Hepatocyte (in vitro differentiated cells): ENCODE results near the gene IDUA. TPM values are rescaled to one million over a fixed set of nuclear protein-coding genes. Genes with fewer than 3 reads are reported as not detected.
"Not testable (repeated sequence)": the region's sequence is repeated elsewhere in the genome, so short reads cannot be mapped to it uniquely, and the experiment has no call there.

Source experiments
- DNase-seq: peaks from one replicate; pipeline ENCODE4 v3.0.0-alpha.2; 2016; ENCODE audit warnings: low spot score
- H2AFZ ChIP-seq: fragments of 200-600 bp; sonication (generic); 2 replicates; pipeline ENCODE4 v1.6.0; 2016; ENCODE audit warnings: antibody characterized with exemption, mild to moderate bottlenecking
- H3K27ac ChIP-seq: fragments of 200-600 bp; sonication (generic); 2 replicates; pipeline ENCODE4 v1.5.1; 2016; ENCODE audit warnings: mild to moderate bottlenecking
- H3K27me3 ChIP-seq: fragments of 200-600 bp; sonication (generic); 2 replicates; pipeline ENCODE4 v1.6.1; 2016
- H3K36me3 ChIP-seq: fragments of 200-600 bp; sonication (generic); replicated peaks from 2 replicates; pipeline ENCODE4 v1.5.1; 2016; ENCODE audit warnings: low read depth; ENCODE audit not compliant: insufficient read depth
- H3K4me1 ChIP-seq: fragments of 200-600 bp; sonication (generic); 2 replicates; pipeline ENCODE4 v1.5.1; 2016; ENCODE audit warnings: mild to moderate bottlenecking, moderate library complexity; ENCODE audit not compliant: insufficient read depth
- H3K4me2 ChIP-seq: fragments of 200-600 bp; sonication (generic); 2 replicates; pipeline ENCODE4 v1.6.0; 2016
- H3K4me3 ChIP-seq: fragments of 200-600 bp; sonication (generic); 2 replicates; pipeline ENCODE4 v1.5.1; 2016; ENCODE audit warnings: mild to moderate bottlenecking
- H3K79me2 ChIP-seq: fragments of 200-600 bp; sonication (generic); 2 replicates; pipeline ENCODE4 v1.6.0; 2017; ENCODE audit warnings: mild to moderate bottlenecking
- H3K9me2 ChIP-seq: fragments of 200-600 bp; sonication (generic); replicated peaks from 2 replicates; pipeline ENCODE4 v1.6.0; 2017; ENCODE audit warnings: mild to moderate bottlenecking; ENCODE audit not compliant: insufficient read depth
- H3K9me3 ChIP-seq: fragments of 200-600 bp; sonication (generic); 2 replicates; pipeline ENCODE4 v1.5.1; 2016; ENCODE audit warnings: low read depth, mild to moderate bottlenecking
- H4K20me1 ChIP-seq: fragments of 200-600 bp; sonication (generic); 2 replicates; pipeline ENCODE4 v1.6.0; 2016; ENCODE audit warnings: mild to moderate bottlenecking; ENCODE audit not compliant: insufficient read depth, poor library complexity, severe bottlenecking
- EZH2phosphoT487 ChIP-seq: fragments of 200-600 bp; sonication (generic); IDR thresholded peaks from one replicate; pipeline ENCODE4 v1.6.1; 2018; ENCODE audit warnings: antibody characterized with exemption, mild to moderate bottlenecking, low read depth, moderate library complexity; ENCODE audit not compliant: unreplicated experiment, severe bottlenecking
- WGBS: methylation state at CpG from one replicate; pipeline ENCODE4 v1.1.6; 2016; ENCODE audit warnings: low lambda C conversion rate; ENCODE audit errors: missing lambda C conversion rate; 5-methylcytosine and 5-hydroxymethylcytosine counted together
- polyA plus RNA-seq: library from polyadenylated mRNA; unstranded; fragments of >200 nt; fragmentation: Nextera tagmentation; extraction: Ambion mirVana; gene quantifications from 2 replicates; pipeline ENCODE4 v1.2.1, GENCODE V29; 2016
- total RNA-seq: library from RNA; depleted of rRNA; stranded (reverse); fragments of >200 nt; gene quantifications from 2 replicates; pipeline ENCODE4 v1.2.3, GENCODE V29; 2014

The IDUA gene
- total and polyA plus RNA-seq, 2 experiments from 2014 or later: 13.1 to 82.6 TPM

GRCh38 chr4:1053080-1053661 is 66.3 kb downstream of the IDUA start:
- 68% methylated on average over 24 of the region's 24 CpGs for WGBS
- Histone ChIP-seq H4K20me1 (no peaks in the 10 kb centered on the region), H2AFZ (no peak overlapping the region), H3K9me3 (no peaks in the 10 kb centered on the region), H3K4me2 (no peak overlapping the region), H3K27me3 (peaks cover 25% of the 10 kb centered on the region), H3K4me3 (no peak overlapping the region), H3K36me3 (no peaks in the 10 kb centered on the region), H3K79me2 (no peaks in the 10 kb centered on the region), H3K4me1 (peaks cover 3% of the 10 kb centered on the region), H3K27ac (no peak overlapping the region), H3K9me2 (no peaks in the 10 kb centered on the region)
- no peak for TF ChIP-seq EZH2phosphoT487
- no peak for DNase-seq

GRCh38 chr4:1053891-1054290 is 67.0 kb downstream of the IDUA start:
- H3K79me2 ChIP-seq, H2AFZ ChIP-seq, H3K36me3 ChIP-seq, H3K27ac ChIP-seq, H3K9me3 ChIP-seq, H3K4me2 ChIP-seq, H3K9me2 ChIP-seq, DNase-seq, H4K20me1 ChIP-seq, H3K4me3 ChIP-seq, H3K4me1 ChIP-seq: not testable (repeated sequence)
- peaks cover 25% of the 10 kb centered on the region for H3K27me3 ChIP-seq
- WGBS: 80% methylated on average over 1 of the region's 7 CpGs

Other genes with a start within 250 kb of the IDUA start
- gene CPLX1, start 160.9 kb upstream of the IDUA start, total RNA-seq: 0.16 and 0.30 TPM in 2 replicates
- gene CPLX1, start 160.9 kb upstream of the IDUA start, polyA plus RNA-seq: 1.6 and 2.0 TPM in 2 replicates
- gene GAK, start 54.7 kb upstream of the IDUA start, total RNA-seq: 56.3 and 87.1 TPM in 2 replicates
- 84.9 and 88.4 TPM in 2 replicates for gene GAK, start 54.7 kb upstream of the IDUA start, polyA plus RNA-seq
- 14.8 and 15.5 TPM in 2 replicates for gene TMEM175, start 54.6 kb upstream of the IDUA start, total RNA-seq
- gene TMEM175, start 54.6 kb upstream of the IDUA start, polyA plus RNA-seq: 31.4 and 49.7 TPM in 2 replicates
- gene DGKQ, start 13.5 kb upstream of the IDUA start, total RNA-seq: 13.8 and 17.4 TPM in 2 replicates
- 20.7 and 21.1 TPM in 2 replicates for gene DGKQ, start 13.5 kb upstream of the IDUA start, polyA plus RNA-seq
- gene SLC26A1, start 6.4 kb downstream of the IDUA start, total RNA-seq: 11.9 and 12.6 TPM in 2 replicates
- gene SLC26A1, start 6.4 kb downstream of the IDUA start, polyA plus RNA-seq: 9.0 and 9.1 TPM in 2 replicates
- gene FGFRL1, start 24.6 kb downstream of the IDUA start, total RNA-seq: 23.1 and 28.1 TPM in 2 replicates
- 27.8 and 34.0 TPM in 2 replicates for gene FGFRL1, start 24.6 kb downstream of the IDUA start, polyA plus RNA-seq
- 3.0 and 10.4 TPM in 2 replicates for gene RNF212, start 126.5 kb downstream of the IDUA start, total RNA-seq
- gene RNF212, start 126.5 kb downstream of the IDUA start, polyA plus RNA-seq: 8.4 and 12.0 TPM in 2 replicates
- gene SPON2, start 185.5 kb downstream of the IDUA start, total RNA-seq: 308 and 403 TPM in 2 replicates
- 1,210 and 1,380 TPM in 2 replicates for gene SPON2, start 185.5 kb downstream of the IDUA start, polyA plus RNA-seq